Daoy (cell line): ENCODE data around the gene COX8C. TPM values are rescaled to one million over a fixed set of nuclear protein-coding genes. Genes with fewer than 3 reads are reported as not detected.
A peak's percentile ranks its signal among the peaks of the same experiment; 100 is the strongest.

Experiments used
- DNase-seq: peaks from one replicate; pipeline ENCODE4 v3.0.0-alpha.2; 2015; ENCODE audit warnings: low read depth
- total RNA-seq: library from RNA; depleted of rRNA; stranded (reverse); fragments of >200 nt; shearing (Covaris generic); gene quantifications from 2 replicates; pipeline ENCODE4 v1.2.3, GENCODE V29; 2014

COX8C gene
- total RNA-seq, 1 experiment from 2014 or later: not detected

- no peak for DNase-seq
These were observed 26.5 kb upstream of the COX8C start for GRCh38 chr14:93320489-93320888.

- DNase-seq: no peak
These were observed 23.9 kb upstream of the COX8C start for GRCh38 chr14:93322929-93323599.

GRCh38 chr14:93323600-93324174 lies 23.3 kb upstream of the COX8C start:
- no peak for DNase-seq

GRCh38 chr14:93326196-93326595 lies 20.8 kb upstream of the COX8C start:
- no peak for DNase-seq

GRCh38 chr14:93328546-93328945 lies 18.4 kb upstream of the COX8C start:
- DNase-seq: no peak

GRCh38 chr14:93329965-93330608 lies 16.9 kb upstream of the COX8C start:
- DNase-seq: no peak

GRCh38 chr14:93330609-93331000 lies 16.4 kb upstream of the COX8C start:
- no peak for DNase-seq

GRCh38 chr14:93331002-93331727 lies 15.8 kb upstream of the COX8C start:
- no peak for DNase-seq

GRCh38 chr14:93331728-93332396 lies 15.1 kb upstream of the COX8C start:
- no peak for DNase-seq

- DNase-seq: peak; percentile 67
These were observed 14.6 kb upstream of the COX8C start for GRCh38 chr14:93332397-93332852.

GRCh38 chr14:93332853-93333630 lies 13.9 kb upstream of the COX8C start, which contains the start of gene BTBD7:
Gene BTBD7, minus strand, starts transcription at chr14:93333036. Its CDS starts 36,985 bp downstream, at chr14:93296051.
- DNase-seq: peak; percentile 99

GRCh38 chr14:93333631-93334103 lies 13.3 kb upstream of the COX8C start:
- DNase-seq: no peak

GRCh38 chr14:93337143-93337753 lies 9.7 kb upstream of the COX8C start:
- no peak for DNase-seq

- DNase-seq: no peak
These were observed 9.1 kb upstream of the COX8C start for GRCh38 chr14:93337884-93338283.

- no peak for DNase-seq
These were observed 3.7 kb upstream of the COX8C start for GRCh38 chr14:93343266-93343665.

- DNase-seq: no peak
These were observed 3.2 kb upstream of the COX8C start for GRCh38 chr14:93343797-93344196.

- DNase-seq: no peak
These were observed 868 bp downstream of the COX8C start for GRCh38 chr14:93347850-93348249.

GRCh38 chr14:93348292-93348691 lies 1.3 kb downstream of the COX8C start:
- no peak for DNase-seq

- peak; percentile 52 for DNase-seq
These were observed 7.9 kb downstream of the COX8C start for GRCh38 chr14:93354873-93355272.

GRCh38 chr14:93368996-93369712 lies 22.2 kb downstream of the COX8C start:
- no peak for DNase-seq
